Measurements from ENCODE around the gene EPB41L3. TPM values are rescaled to one million over a fixed set of nuclear protein-coding genes. Genes with fewer than 3 reads are reported as not detected.

EPB41L3 gene
- total and polyA plus RNA-seq, 2 donors (not counting 1 experiment from before 2014, with no cell fraction given): 3.1 to 29.9 TPM

- Histone ChIP-seq H3K36me3 (ENCODE audit: control insufficient read depth, insufficient read depth, low read length) (no peaks in the 10 kb centered on the region), H3K4me2 (ENCODE audit: extremely low read depth, insufficient read depth, low read length) (no peak overlapping the region), H3K4me1 (ENCODE audit: control insufficient read depth, extremely low read depth, insufficient read depth, low read length) (no peaks in the 10 kb centered on the region), H4K20me1 (ENCODE audit: control insufficient read depth, extremely low read depth, insufficient read depth, low read length) (no peaks in the 10 kb centered on the region), H3K4me3 (replicated peaks in 1 of 4; ENCODE audit: control extremely low read depth in 1 of 4, insufficient read depth in 1 of 4, low read depth in 3 of 4, low read length in 4 of 4) (no peak overlapping the region), H3K9ac (ENCODE audit: insufficient read depth, low read length) (no peak overlapping the region), H3K27me3 (ENCODE audit: control insufficient read depth, insufficient read depth, low read length) (no peaks in the 10 kb centered on the region), H3K9me3 (ENCODE audit: control insufficient read depth, insufficient read depth, low read depth, low read length) (no peaks in the 10 kb centered on the region), H3K79me2 (ENCODE audit: control insufficient read depth, insufficient read depth, low read length) (no peaks in the 10 kb centered on the region), H2AFZ (ENCODE audit: low read length) (no peak overlapping the region), H3K27ac (ENCODE audit: insufficient read depth, low read length) (no peak overlapping the region)
- no peak for TF ChIP-seq EZH2 (IDR thresholded peaks at IDR 0.05; ENCODE audit: low read length, missing control alignments)
- TF ChIP-seq CTCF (conservative IDR thresholded peaks at IDR 0.05 in 1 of 2, IDR thresholded peaks at IDR 0.05 in 1 of 2; ENCODE audit: low read depth in 1 of 2, low read length in 2 of 2): no peak
- no peak for DNase-seq (ENCODE audit: low read depth in 2 of 2)
These were observed 24.6 kb upstream of the EPB41L3 start for GRCh38 chr18:5568416-5568815.

GRCh38 chr18:5558851-5559250, 15.1 kb upstream of the EPB41L3 start:
- no peaks in the 10 kb centered on the region for H3K79me2 ChIP-seq (ENCODE audit: control insufficient read depth, insufficient read depth, low read length)
- DNase-seq (ENCODE audit: low read depth in 2 of 2): no peak
- H3K4me3 ChIP-seq (replicated peaks in 1 of 4; ENCODE audit: control extremely low read depth in 1 of 4, insufficient read depth in 1 of 4, low read depth in 3 of 4, low read length in 4 of 4): no peak overlapping the region
- no peaks in the 10 kb centered on the region for H3K36me3 ChIP-seq (ENCODE audit: control insufficient read depth, insufficient read depth, low read length)
- H3K27me3 ChIP-seq (ENCODE audit: control insufficient read depth, insufficient read depth, low read length): no peaks in the 10 kb centered on the region
- no peak overlapping the region for H3K4me2 ChIP-seq (ENCODE audit: extremely low read depth, insufficient read depth, low read length)
- H4K20me1 ChIP-seq (ENCODE audit: control insufficient read depth, extremely low read depth, insufficient read depth, low read length): no peaks in the 10 kb centered on the region
- no peaks in the 10 kb centered on the region for H3K9me3 ChIP-seq (ENCODE audit: control insufficient read depth, insufficient read depth, low read depth, low read length)
- no peaks in the 10 kb centered on the region for H3K4me1 ChIP-seq (ENCODE audit: control insufficient read depth, extremely low read depth, insufficient read depth, low read length)
- H3K27ac ChIP-seq (ENCODE audit: insufficient read depth, low read length): no peak overlapping the region
- no peak overlapping the region for H2AFZ ChIP-seq (ENCODE audit: low read length)
- no peak for TF ChIP-seq EZH2 (IDR thresholded peaks at IDR 0.05; ENCODE audit: low read length, missing control alignments)
- TF ChIP-seq CTCF (conservative IDR thresholded peaks at IDR 0.05 in 1 of 2, IDR thresholded peaks at IDR 0.05 in 1 of 2; ENCODE audit: low read depth in 1 of 2, low read length in 2 of 2): no peak
- H3K9ac ChIP-seq (ENCODE audit: insufficient read depth, low read length): no peak overlapping the region

- Histone ChIP-seq H4K20me1 (ENCODE audit: control insufficient read depth, extremely low read depth, insufficient read depth, low read length) (no peaks in the 10 kb centered on the region), H3K4me2 (ENCODE audit: extremely low read depth, insufficient read depth, low read length) (peak overlapping the region; percentile 51), H3K27ac (ENCODE audit: insufficient read depth, low read length) (peak overlapping the region; percentile 57), H3K79me2 (ENCODE audit: control insufficient read depth, insufficient read depth, low read length) (no peaks in the 10 kb centered on the region), H3K27me3 (ENCODE audit: control insufficient read depth, insufficient read depth, low read length) (no peaks in the 10 kb centered on the region), H2AFZ (ENCODE audit: low read length) (no peak overlapping the region), H3K4me3 (replicated peaks in 1 of 4; ENCODE audit: control extremely low read depth in 1 of 4, insufficient read depth in 1 of 4, low read depth in 3 of 4, low read length in 4 of 4) (no peak overlapping the region), H3K36me3 (ENCODE audit: control insufficient read depth, insufficient read depth, low read length) (no peaks in the 10 kb centered on the region), H3K9me3 (ENCODE audit: control insufficient read depth, insufficient read depth, low read depth, low read length) (no peaks in the 10 kb centered on the region), H3K9ac (ENCODE audit: insufficient read depth, low read length) (no peak overlapping the region), H3K4me1 (ENCODE audit: control insufficient read depth, extremely low read depth, insufficient read depth, low read length) (no peaks in the 10 kb centered on the region)
- DNase-seq (ENCODE audit: low read depth in 2 of 2): peak; percentile 76 to 83
- no peak for TF ChIP-seq EZH2 (IDR thresholded peaks at IDR 0.05; ENCODE audit: low read length, missing control alignments)
- peak in 1 of 2 donors; percentile 16 for TF ChIP-seq CTCF (conservative IDR thresholded peaks at IDR 0.05 in 1 of 2, IDR thresholded peaks at IDR 0.05 in 1 of 2; ENCODE audit: low read depth in 1 of 2, low read length in 2 of 2)
These were observed 12.6 kb upstream of the EPB41L3 start for GRCh38 chr18:5556310-5556974.

Measured in fibroblast of lung (primary cell).